B cell (primary cell): Measurements from ENCODE around the gene ERLEC1. TPM values are rescaled to one million over a fixed set of nuclear protein-coding genes. Genes with fewer than 3 reads are reported as not detected.

Source experiments
- ATAC-seq: fragments of 200-7000 bp; cut with Tn5 transposase; one replicate; pipeline ENCODE4 v1.10.0; 2021; ENCODE audit warnings: low read depth, mild to moderate bottlenecking, moderate number of reproducible peaks, moderate library complexity
- CTCF ChIA-PET: fragments of 350-600 bp; sonication (Branson Sonifier 250); formaldehyde crosslinking; loops from one replicate; lab custom pipeline; 2021; ENCODE audit warnings: antibody characterized with exemption, inconsistent platforms; lab: Charles Lee
- POLR2A ChIA-PET: fragments of 350-600 bp; sonication (Branson Sonifier 250); formaldehyde crosslinking; loops from one replicate; lab custom pipeline; 2021; ENCODE audit warnings: antibody characterized with exemption; lab: Charles Lee
- DNase-seq: peaks from one replicate; pipeline ENCODE4 v3.0.0; 2013
- H2AFZ ChIP-seq: 2 replicates; pipeline ENCODE4 v1.6.1; 2012; ENCODE audit warnings: mild to moderate bottlenecking, low read depth, low read length; ENCODE audit not compliant: insufficient read depth, poor library complexity, severe bottlenecking
- H3K27ac ChIP-seq, 2 donors: 1 replicate in 1 of 2; 2 replicates in 1 of 2; pipeline ENCODE4 v1.5.1; 2012 to 2013; ENCODE audit warnings: low read length in 2 of 2, mild to moderate bottlenecking in 2 of 2, moderate library complexity in 1 of 2
- H3K27me3 ChIP-seq, 4 experiments: fragments of 200-600 bp in 1 of 4; sonication (generic) in 1 of 4; replicated peaks in 1 of 4; 1 replicate in 2 of 4; 2 replicates in 2 of 4; pipeline versions ENCODE4 v1.6.1 to v1.7.0; 2013 to 2016; ENCODE audit warnings: low read length in 3 of 4, mild to moderate bottlenecking in 2 of 4, mixed read lengths in 1 of 4, moderate library complexity in 1 of 4; ENCODE audit not compliant: insufficient read depth in 4 of 4, control insufficient read depth in 3 of 4; ENCODE audit errors: control extremely low read depth in 1 of 4
- H3K36me3 ChIP-seq, 2 experiments: replicated peaks in 1 of 2; 1 replicate in 1 of 2; 2 replicates in 1 of 2; pipeline versions ENCODE4 v1.6.1 to v1.7.1; 2013; ENCODE audit warnings: low read length in 1 of 2; ENCODE audit not compliant: insufficient read depth in 2 of 2, control insufficient read depth in 1 of 2; ENCODE audit errors: control extremely low read depth in 1 of 2, extremely low read depth in 1 of 2
- H3K4me1 ChIP-seq, 2 donors: fragments of 200-600 bp in 1 of 2; sonication (generic) in 1 of 2; 1 replicate in 1 of 2; 2 replicates in 1 of 2; pipeline versions ENCODE4 v1.5.1 to v1.6.1; 2013 to 2017; ENCODE audit warnings: low read length in 2 of 2; ENCODE audit not compliant: control insufficient read depth in 2 of 2, insufficient read depth in 2 of 2
- H3K4me2 ChIP-seq: replicated peaks from 2 replicates; pipeline ENCODE3; 2012; ENCODE audit warnings: mild to moderate bottlenecking, low read depth, low read length; ENCODE audit not compliant: poor library complexity, severe bottlenecking
- H3K4me3 ChIP-seq, 5 experiments: fragments of 200-600 bp in 1 of 5; sonication (generic) in 1 of 5; 1 replicate in 3 of 5; 2 replicates in 2 of 5; pipeline versions ENCODE4 v1.5.1 to v1.7.0; 2011 to 2016; ENCODE audit warnings: low read length in 4 of 5, mild to moderate bottlenecking in 4 of 5, low read depth in 2 of 5, control low read depth in 1 of 5, moderate library complexity in 1 of 5; ENCODE audit not compliant: insufficient read depth in 1 of 5; ENCODE audit errors: control extremely low read depth in 1 of 5, extremely low read depth in 1 of 5
- H3K79me2 ChIP-seq: fragments of 200-600 bp; sonication (generic); one replicate; pipeline ENCODE4 v1.6.0; 2016; ENCODE audit warnings: low read length; ENCODE audit not compliant: control insufficient read depth, insufficient read depth
- H3K9ac ChIP-seq: fragments of 200-600 bp; sonication (generic); 2 replicates; pipeline ENCODE4 v1.6.1; 2017; ENCODE audit warnings: mild to moderate bottlenecking, low read length, moderate library complexity
- H3K9me3 ChIP-seq, 3 donors: one replicate each; pipeline versions ENCODE4 v1.6.1 to v1.7.1; 2013; ENCODE audit warnings: low read length in 2 of 3; ENCODE audit not compliant: control insufficient read depth in 2 of 3, insufficient read depth in 1 of 3; ENCODE audit errors: control extremely low read depth in 1 of 3
- H4K20me1 ChIP-seq: 2 replicates; pipeline ENCODE4 v1.6.0; 2012; ENCODE audit warnings: mild to moderate bottlenecking, low read length; ENCODE audit not compliant: insufficient read depth, control insufficient read depth, poor library complexity, severe bottlenecking
- H3K27ac Mint-ChIP-seq: one replicate; pipeline ENCODE4 v1.8.0; 2021; ENCODE audit warnings: mixed read lengths
- H3K27me3 Mint-ChIP-seq: one replicate; pipeline ENCODE4 v1.8.0; 2021; ENCODE audit warnings: mixed read lengths
- H3K4me1 Mint-ChIP-seq: one replicate; pipeline ENCODE4 v1.8.0; 2021; ENCODE audit warnings: mixed read lengths
- H3K4me3 Mint-ChIP-seq: one replicate; pipeline ENCODE4 v1.8.0; 2021; ENCODE audit warnings: mixed read lengths
- H3K9me3 Mint-ChIP-seq: one replicate; pipeline ENCODE4 v1.8.0; 2022; ENCODE audit warnings: mixed read lengths; ENCODE audit not compliant: insufficient read depth
- EZH2 ChIP-seq: IDR thresholded peaks from 2 replicates; pipeline ENCODE4 v1.6.1; 2012; ENCODE audit warnings: borderline replicate concordance, low read depth, mild to moderate bottlenecking, moderate library complexity, low read length; ENCODE audit not compliant: insufficient read depth, poor library complexity, severe bottlenecking
- WGBS: methylation state at CpG from one replicate; pipeline ENCODE4 v1.1.5; 2013; ENCODE audit warnings: missing lambda C conversion rate; ENCODE audit not compliant: insufficient coverage; 5-methylcytosine and 5-hydroxymethylcytosine counted together
- intact Hi-C: fragments of 100-400 bp; cut with micrococcal nuclease; formaldehyde crosslinking; loops from one replicate; pipeline ENCODE4 v1.10.0; 2022
- polyA plus RNA-seq: library from polyadenylated mRNA; depleted of rRNA; stranded (reverse); fragments of >200 nt; gene quantifications from 2 replicates; pipeline ENCODE4 v1.2.3, GENCODE V29; 2012
- total RNA-seq, 2 donors: library from RNA; stranded (reverse); fragments of 120-200 nt in 1 of 2; gene quantifications; 1 replicate in 1 of 2; 2 replicates in 1 of 2; pipeline versions ENCODE4 v1.2.3 to v1.2.4, GENCODE V29; 2013 to 2022
- TF ChIP-seq, protein P1 (sequence below): fragments of 200-600 bp; IDR thresholded peaks from one replicate; pipeline ENCODE4 v1.8.0; 2022; ENCODE audit warnings: antibody characterized with exemption, mild to moderate bottlenecking

Gene ERLEC1
- total and polyA plus RNA-seq, 2 donors (not counting 1 experiment from before 2014, with no cell fraction given), result 20.4 to 22.9 TPM

DNA sequence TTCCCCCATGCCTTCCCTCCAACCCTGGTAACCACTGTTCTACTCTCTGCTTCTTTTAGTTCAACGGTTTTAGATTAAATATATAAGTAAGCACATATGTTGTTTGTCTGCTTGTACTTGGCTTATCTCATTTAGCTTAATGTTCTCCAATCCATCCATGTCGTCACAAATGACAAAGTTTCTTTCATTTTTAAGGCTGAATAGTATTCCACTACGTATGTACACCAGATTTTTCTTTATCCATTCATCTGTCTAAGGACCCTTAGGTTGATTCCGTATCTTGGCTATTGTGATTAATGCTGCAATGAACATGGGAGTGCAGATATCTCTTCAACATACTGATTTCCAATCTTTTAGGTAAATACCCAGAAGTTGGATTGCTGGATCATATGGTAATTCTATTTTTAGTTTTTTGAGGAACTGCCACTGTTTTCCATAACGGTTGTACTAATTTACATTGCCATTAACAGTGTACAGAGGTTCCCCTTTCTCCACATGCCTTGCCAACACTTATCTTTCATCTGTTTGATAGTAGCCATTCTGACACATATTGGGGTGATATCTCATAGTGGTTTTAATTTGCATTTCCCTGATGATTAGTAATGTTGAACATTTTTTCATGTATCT lies 8.2 kb upstream of the ERLEC1 start:
- 100% methylated on average over 1 of the region's 5 CpGs for WGBS
- CTCF ChIA-PET, result no interaction called here
- peaks cover 15% of the 10 kb centered on the region for H4K20me1 ChIP-seq
- peaks cover 69% of the 10 kb centered on the region for H3K79me2 ChIP-seq
- no peaks in the 10 kb centered on the region for H3K27me3 ChIP-seq
- Mint-ChIP-seq H3K27ac (no peak overlapping the region), H3K4me1 (peaks cover 25% of the 10 kb centered on the region), H3K9me3 (no peaks in the 10 kb centered on the region), H3K27me3 (no peaks in the 10 kb centered on the region), H3K4me3 (no peak overlapping the region)
- intact Hi-C loops, result no loop called here
- H3K4me1 ChIP-seq, result no peaks in the 10 kb centered on the region
- DNase-seq, result no peak
- no peak overlapping the region for H3K27ac ChIP-seq
- POLR2A ChIA-PET, result no interaction called here
- no peak for TF ChIP-seq EZH2
- TF ChIP-seq, protein P1, sequence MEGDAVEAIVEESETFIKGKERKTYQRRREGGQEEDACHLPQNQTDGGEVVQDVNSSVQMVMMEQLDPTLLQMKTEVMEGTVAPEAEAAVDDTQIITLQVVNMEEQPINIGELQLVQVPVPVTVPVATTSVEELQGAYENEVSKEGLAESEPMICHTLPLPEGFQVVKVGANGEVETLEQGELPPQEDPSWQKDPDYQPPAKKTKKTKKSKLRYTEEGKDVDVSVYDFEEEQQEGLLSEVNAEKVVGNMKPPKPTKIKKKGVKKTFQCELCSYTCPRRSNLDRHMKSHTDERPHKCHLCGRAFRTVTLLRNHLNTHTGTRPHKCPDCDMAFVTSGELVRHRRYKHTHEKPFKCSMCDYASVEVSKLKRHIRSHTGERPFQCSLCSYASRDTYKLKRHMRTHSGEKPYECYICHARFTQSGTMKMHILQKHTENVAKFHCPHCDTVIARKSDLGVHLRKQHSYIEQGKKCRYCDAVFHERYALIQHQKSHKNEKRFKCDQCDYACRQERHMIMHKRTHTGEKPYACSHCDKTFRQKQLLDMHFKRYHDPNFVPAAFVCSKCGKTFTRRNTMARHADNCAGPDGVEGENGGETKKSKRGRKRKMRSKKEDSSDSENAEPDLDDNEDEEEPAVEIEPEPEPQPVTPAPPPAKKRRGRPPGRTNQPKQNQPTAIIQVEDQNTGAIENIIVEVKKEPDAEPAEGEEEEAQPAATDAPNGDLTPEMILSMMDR, result no peak
- H3K4me3 ChIP-seq, result no peak overlapping the region
- no peak overlapping the region for H3K4me2 ChIP-seq
- no peak for ATAC-seq
- no peaks in the 10 kb centered on the region for H3K9me3 ChIP-seq
- peaks cover 12 to 16% of the 10 kb centered on the region in 2 experiments for H3K36me3 ChIP-seq
- H3K9ac ChIP-seq, result no peak overlapping the region
- H2AFZ ChIP-seq, result no peak overlapping the region

DNA sequence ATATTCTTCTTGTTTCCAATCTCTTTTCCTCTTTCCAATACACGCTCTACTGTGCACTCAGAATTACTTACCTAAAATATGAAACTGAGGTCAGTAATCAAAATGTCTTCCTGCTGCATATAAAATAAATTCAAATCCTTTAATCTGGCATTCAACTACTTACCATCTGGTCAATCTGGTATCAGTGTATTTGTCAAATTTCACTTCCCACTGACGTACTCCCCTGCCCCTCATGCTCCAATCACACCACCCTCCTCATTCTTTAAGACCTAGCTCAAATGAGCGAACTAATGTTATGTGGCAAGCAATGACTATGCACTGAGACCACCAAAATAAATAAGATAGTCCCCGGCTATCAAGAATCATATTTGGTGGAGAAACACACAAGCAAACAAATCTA lies 6.8 kb upstream of the ERLEC1 start:
- 100% methylated on average over 1 of the region's 4 CpGs for whole genome bisulfite sequencing
- Histone ChIP-seq H4K20me1 (peaks cover 15% of the 10 kb centered on the region), H2AFZ (no peak overlapping the region), H3K27me3 (no peaks in the 10 kb centered on the region), H3K9me3 (no peaks in the 10 kb centered on the region), H3K4me1 (peaks cover 8 to 10% of the 10 kb centered on the region in 2 donors), H3K27ac (no peak overlapping the region), H3K4me2 (no peak overlapping the region), H3K36me3 (peaks cover 12 to 16% of the 10 kb centered on the region in 2 experiments), H3K79me2 (peaks cover 78% of the 10 kb centered on the region), H3K4me3 (no peak overlapping the region), H3K9ac (no peak overlapping the region)
- intact Hi-C loops, result loop anchor here (10.0 kb wide), 1 partner anchor 555 kb away; a partner anchor contains a TSS
- no peaks in the 10 kb centered on the region for H3K27me3 Mint-ChIP-seq
- H3K4me3 Mint-ChIP-seq, result no peak overlapping the region
- no peaks in the 10 kb centered on the region for H3K9me3 Mint-ChIP-seq
- H3K4me1 Mint-ChIP-seq, result peaks cover 37% of the 10 kb centered on the region
- H3K27ac Mint-ChIP-seq, result no peak overlapping the region
- TF ChIP-seq, protein P1, result no peak
- TF ChIP-seq EZH2, result no peak
- ATAC-seq (no peak), DNase-seq (no peak)
- ChIA-PET CTCF (no interaction called here), POLR2A (interaction anchor here (0.7 kb wide), 1 partner anchor 13 kb away, joined by 3 read pairs; no protein-coding TSS in a partner anchor)
